BLaER1 treated with 17β-estradiol and CSF1 and Interleukin-3, amounts not matched to agents 10 nM and 100 nM (cell line): ENCODE data around the gene TMEM11.
A peak's percentile ranks its signal among the peaks of the same experiment; 100 is the strongest.

Experiments
- H3K27ac ChIP-seq, 11 experiments: shearing (Covaris generic); formaldehyde crosslinking; 2 replicates each; pipeline ENCODE4 v1.8.1; 2022
- H3K27me3 ChIP-seq, 11 experiments: shearing (Covaris generic); formaldehyde crosslinking; 2 replicates each; pipeline ENCODE4 v1.8.1; 2022
- H3K36me3 ChIP-seq, 11 experiments: shearing (Covaris generic); formaldehyde crosslinking; 2 replicates each; pipeline ENCODE4 v1.8.1; 2022
- H3K4me1 ChIP-seq, 10 experiments: shearing (Covaris generic); formaldehyde crosslinking; 2 replicates each; pipeline ENCODE4 v1.8.1; 2022
- H3K4me2 ChIP-seq, 11 experiments: shearing (Covaris generic); formaldehyde crosslinking; 2 replicates each; pipeline ENCODE4 v1.8.1; 2022
- H3K4me3 ChIP-seq, 10 experiments: shearing (Covaris generic); formaldehyde crosslinking; 2 replicates each; pipeline ENCODE4 v1.8.1; 2022
- H3K9ac ChIP-seq, 11 experiments: shearing (Covaris generic); formaldehyde crosslinking; 2 replicates each; pipeline ENCODE4 v1.8.1; 2022
- H3K9me3 ChIP-seq, 11 experiments: shearing (Covaris generic); formaldehyde crosslinking; replicated peaks in 1 of 11; 2 replicates each; pipeline ENCODE4 v1.8.1; 2022
- H4K20me1 ChIP-seq, 11 experiments: shearing (Covaris generic); formaldehyde crosslinking; 2 replicates each; pipeline ENCODE4 v1.8.1; 2022
- Cebpa-rat ChIP-seq, 11 experiments: shearing (Covaris generic); IDR thresholded peaks; 2 replicates each; pipeline ENCODE4 v1.8.1; 2022

Gene TMEM11

DNA sequence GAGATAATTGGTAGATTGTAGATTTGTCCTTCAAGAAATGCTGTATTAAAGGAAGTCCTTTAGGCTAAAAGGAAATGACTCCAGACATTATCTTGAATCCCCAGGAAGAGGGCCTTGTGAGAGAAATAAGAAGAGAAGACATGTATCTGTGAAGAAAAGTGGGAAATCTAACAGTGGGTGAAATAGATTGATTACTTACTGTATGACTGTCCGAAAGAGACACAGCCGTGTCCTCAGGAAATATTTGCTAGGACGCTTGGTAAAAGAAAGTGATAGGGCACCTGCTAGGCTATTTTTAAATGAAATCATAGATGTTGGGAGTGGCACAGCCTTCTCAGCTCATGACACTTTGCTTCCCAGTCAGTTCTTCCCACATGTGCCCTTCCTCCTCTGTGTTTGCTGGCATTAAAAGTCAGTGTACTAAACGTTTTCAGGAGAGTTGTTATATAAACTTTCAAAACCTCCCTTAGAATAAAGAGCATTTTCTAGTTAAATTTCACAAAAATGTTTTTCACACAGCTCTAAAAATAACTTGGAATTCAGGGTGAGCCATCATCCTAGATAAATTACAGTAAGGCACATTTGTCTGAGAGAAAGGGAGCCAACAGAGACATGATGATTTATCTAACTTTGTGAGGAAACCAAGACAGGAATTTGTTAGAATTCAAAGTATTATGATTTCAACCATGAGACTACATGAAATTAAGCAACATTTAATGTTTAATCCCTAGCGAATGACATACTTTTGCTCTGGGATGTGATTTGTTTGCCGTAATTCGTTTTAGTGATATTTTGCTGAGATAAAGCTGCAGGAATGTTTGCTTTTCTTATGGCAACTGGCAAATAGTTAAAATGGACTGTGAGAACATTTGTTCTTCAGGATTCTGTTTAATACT is 52.2 kb downstream of the TMEM11 start:
- Histone ChIP-seq H3K4me3 (no peak overlapping the region), H3K9me3 (no peaks in the 10 kb centered on the region), H3K36me3 (peaks cover 0 to 7% (median 0%) of the 10 kb centered on the region in 11 experiments; a peak in 3 of 22 replicates), H3K27ac (no peak overlapping the region), H3K27me3 (no peaks in the 10 kb centered on the region), H3K4me1 (no peaks in the 10 kb centered on the region), H3K9ac (no peak overlapping the region), H3K4me2 (no peak overlapping the region), H4K20me1 (peaks cover 0 to 5% (median 0%) of the 10 kb centered on the region in 11 experiments; a peak in 1 of 22 replicates)
- TF ChIP-seq Cebpa-rat (IDR thresholded peaks at IDR 0.05) = no peak

GRCh38 chr17:21160401-21160800 is 53.6 kb downstream of the TMEM11 start:
- H3K4me1 ChIP-seq = no peaks in the 10 kb centered on the region
- no peak overlapping the region for H3K4me2 ChIP-seq
- no peak overlapping the region for H3K9ac ChIP-seq
- no peak overlapping the region for H3K27ac ChIP-seq
- no peak overlapping the region for H3K4me3 ChIP-seq
- no peaks in the 10 kb centered on the region for H3K27me3 ChIP-seq
- TF ChIP-seq Cebpa-rat (IDR thresholded peaks at IDR 0.05) = no peak
- H3K9me3 ChIP-seq = peaks cover 4 to 12% (median 9%) of the 10 kb centered on the region in 11 experiments; a peak in 20 of 22 replicates
- peaks cover 0 to 5% (median 0%) of the 10 kb centered on the region in 11 experiments; a peak in 1 of 22 replicates for H4K20me1 ChIP-seq
- H3K36me3 ChIP-seq = peaks cover 0 to 7% (median 0%) of the 10 kb centered on the region in 11 experiments; a peak in 3 of 22 replicates

- Histone ChIP-seq H3K9me3 (peaks cover 30 to 37% (median 35%) of the 10 kb centered on the region in 11 experiments), H3K27me3 (no peaks in the 10 kb centered on the region), H3K36me3 (peaks cover 0 to 6% (median 0%) of the 10 kb centered on the region in 11 experiments; a peak in 6 of 22 replicates), H3K4me3 (no peak overlapping the region), H4K20me1 (no peaks in the 10 kb centered on the region), H3K27ac (no peak overlapping the region), H3K4me1 (peaks cover 0 to 3% (median 0%) of the 10 kb centered on the region in 10 experiments; a peak in 2 of 20 replicates), H3K9ac (no peak overlapping the region), H3K4me2 (no peak overlapping the region)
- TF ChIP-seq Cebpa-rat (IDR thresholded peaks at IDR 0.05) = no peak
Observed at GRCh38 chr17:21157586-21158370, 56.2 kb downstream of the TMEM11 start.

DNA sequence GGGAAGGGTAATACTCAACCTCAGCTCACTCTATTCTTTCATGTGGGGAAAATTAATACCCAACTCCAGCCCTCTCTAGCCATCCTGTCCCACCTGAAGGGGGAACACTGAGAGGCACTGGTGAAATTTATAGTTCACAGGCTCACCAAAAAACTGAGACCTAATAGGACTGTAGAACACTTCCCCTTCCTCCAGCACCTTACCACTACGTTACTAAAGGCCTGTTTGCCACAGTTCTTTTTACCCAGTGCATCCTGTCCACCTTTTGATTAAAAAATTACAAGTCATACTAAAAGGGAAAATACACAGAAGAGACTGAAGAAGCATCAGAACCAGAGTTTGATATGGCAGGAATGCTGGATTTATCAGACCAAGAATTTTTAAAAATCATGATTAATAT is 61.2 kb downstream of the TMEM11 start:
- Histone ChIP-seq H3K27me3 (no peaks in the 10 kb centered on the region), H3K36me3 (peaks cover 0 to 31% (median 17%) of the 10 kb centered on the region in 11 experiments; a peak in 21 of 22 replicates), H3K9ac (no peak overlapping the region), H4K20me1 (no peaks in the 10 kb centered on the region), H3K4me1 (peaks cover 16 to 41% (median 24%) of the 10 kb centered on the region in 10 experiments; a peak in 19 of 20 replicates), H3K9me3 (peaks cover 78 to 88% (median 84%) of the 10 kb centered on the region in 11 experiments), H3K27ac (no peak overlapping the region), H3K4me2 (no peak overlapping the region), H3K4me3 (no peak overlapping the region)
- TF ChIP-seq Cebpa-rat (IDR thresholded peaks at IDR 0.05) = no peak

DNA sequence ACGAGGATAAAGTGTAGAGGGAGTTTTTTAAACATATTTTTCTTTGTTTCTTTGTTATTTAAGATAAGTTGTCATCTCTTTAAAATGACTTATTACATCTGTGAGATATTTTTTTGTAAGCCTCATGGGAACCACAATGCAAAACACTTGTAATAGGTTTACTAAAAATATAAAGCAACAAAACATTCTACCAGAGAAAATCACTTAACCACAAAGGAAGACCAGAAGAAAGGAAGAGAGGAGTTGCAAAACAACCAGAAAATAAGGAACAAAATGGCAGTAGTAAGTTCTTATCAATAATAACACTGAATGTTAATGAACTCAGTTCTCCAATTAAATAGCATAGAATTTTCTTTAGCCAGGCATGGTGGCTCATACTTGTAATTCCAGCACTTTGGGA is 64.3 kb downstream of the TMEM11 start:
- Histone ChIP-seq H3K4me1 (peaks cover 16 to 65% (median 41%) of the 10 kb centered on the region in 10 experiments; a peak in 19 of 20 replicates), H4K20me1 (no peaks in the 10 kb centered on the region), H3K27ac (peak overlapping the region; percentile 2 to 73 (median 57); a peak in 18 of 22 replicates), H3K27me3 (no peaks in the 10 kb centered on the region), H3K4me2 (peak overlapping the region; percentile 26 to 70 (median 51)), H3K36me3 (peaks cover 12 to 59% (median 38%) of the 10 kb centered on the region in 11 experiments; a peak in 21 of 22 replicates), H3K4me3 (peak overlapping the region in 2 of 10 experiments; percentile 9 to 38; a peak in 4 of 20 replicates), H3K9ac (0 out of 22 replicates have a peak overlapping the region, but pooled peaks of 1 of the 11 experiments have one; percentile 9), H3K9me3 (peaks cover 77 to 98% (median 94%) of the 10 kb centered on the region in 11 experiments)
- peak in 1 of 11 experiments; percentile 38; a peak in 1 of 22 replicates for TF ChIP-seq Cebpa-rat (IDR thresholded peaks at IDR 0.05)
